ENCODE measurements around the gene SKAP2.

SKAP2 gene

GRCh38 chr7:26864309-26865093 lies at the start of gene SKAP2:
TSS of gene SKAP2 (minus strand) at chr7:26864590. CDS start at chr7:26864429, 161 bp downstream.
- DNase-seq (ENCODE audit: low spot score), result peak; percentile 86

GRCh38 chr7:26912933-26913536 lies 48.6 kb upstream of the SKAP2 start:
- no peak for DNase-seq (ENCODE audit: low spot score)

GRCh38 chr7:26912338-26912737 lies 47.9 kb upstream of the SKAP2 start:
- DNase-seq (ENCODE audit: low spot score), result no peak

- DNase-seq (ENCODE audit: low spot score), result peak; percentile 4
Measured at GRCh38 chr7:26910221-26910620, 45.8 kb upstream of the SKAP2 start.

GRCh38 chr7:26900251-26900650 lies 35.9 kb upstream of the SKAP2 start:
- no peak for DNase-seq (ENCODE audit: low spot score)

- no peak for DNase-seq (ENCODE audit: low spot score)
Measured at GRCh38 chr7:26899519-26899918, 35.1 kb upstream of the SKAP2 start.

GRCh38 chr7:26898891-26899290 lies 34.5 kb upstream of the SKAP2 start:
- no peak for DNase-seq (ENCODE audit: low spot score)

- no peak for DNase-seq (ENCODE audit: low spot score)
Measured at GRCh38 chr7:26897928-26898327, 33.5 kb upstream of the SKAP2 start.

GRCh38 chr7:26891400-26892350 lies 27.3 kb upstream of the SKAP2 start:
- no peak for DNase-seq (ENCODE audit: low spot score)

- no peak for DNase-seq (ENCODE audit: low spot score)
Measured at GRCh38 chr7:26880852-26881251, 16.5 kb upstream of the SKAP2 start.

- no peak for DNase-seq (ENCODE audit: low spot score)
Measured at GRCh38 chr7:26879671-26880070, 15.3 kb upstream of the SKAP2 start.

- no peak for DNase-seq (ENCODE audit: low spot score)
Measured at GRCh38 chr7:26868841-26869495, 4.6 kb upstream of the SKAP2 start.

GRCh38 chr7:26865094-26865388 lies 651 bp upstream of the SKAP2 start:
- no peak for DNase-seq (ENCODE audit: low spot score)

GRCh38 chr7:26863518-26864308 lies 677 bp downstream of the SKAP2 start:
- DNase-seq (ENCODE audit: low spot score), result peak; percentile 26

- DNase-seq (ENCODE audit: low spot score), result no peak
Measured at GRCh38 chr7:26862834-26863233, 1.6 kb downstream of the SKAP2 start.

- DNase-seq (ENCODE audit: low spot score), result no peak
Measured at GRCh38 chr7:26861050-26861449, 3.3 kb downstream of the SKAP2 start.

GRCh38 chr7:26860361-26860760 lies 4.0 kb downstream of the SKAP2 start:
- no peak for DNase-seq (ENCODE audit: low spot score)

- no peak for DNase-seq (ENCODE audit: low spot score)
Measured at GRCh38 chr7:26859720-26860119, 4.7 kb downstream of the SKAP2 start.

GRCh38 chr7:26858735-26859134 lies 5.7 kb downstream of the SKAP2 start:
- no peak for DNase-seq (ENCODE audit: low spot score)

GRCh38 chr7:26858241-26858715 lies 6.1 kb downstream of the SKAP2 start:
- DNase-seq (ENCODE audit: low spot score), result no peak

GRCh38 chr7:26857506-26858240 lies 6.7 kb downstream of the SKAP2 start:
- no peak for DNase-seq (ENCODE audit: low spot score)
